WTC11 (cell line): ENCODE data around the gene CACNB4. TPM values are rescaled to one million over a fixed set of nuclear protein-coding genes. Genes with fewer than 3 reads are reported as not detected.

Experiments used
- ATAC-seq: fragments of 200-7000 bp; cut with Tn5 transposase; 2 replicates; pipeline ENCODE4 v1.10.0; 2021; ENCODE audit warnings: mild to moderate bottlenecking, moderate library complexity
- CTCF ChIA-PET: fragments of 300-600 bp; sonication (Branson Sonifier 250); formaldehyde crosslinking; loops from one replicate; lab custom pipeline; 2021; ENCODE audit warnings: antibody characterized with exemption; lab: Charles Lee
- POLR2A ChIA-PET: fragments of 350-600 bp; sonication (Branson Sonifier 250); formaldehyde crosslinking; loops from one replicate; lab custom pipeline; 2021; ENCODE audit warnings: antibody characterized with exemption; lab: Charles Lee
- DNase-seq: peaks from one replicate; pipeline ENCODE4 v3.0.0; 2021; ENCODE audit warnings: low spot score
- H3K27ac Mint-ChIP-seq: 2 replicates; pipeline ENCODE4 v1.8.0; 2021; ENCODE audit warnings: mixed read lengths
- H3K27me3 Mint-ChIP-seq: 2 replicates; pipeline ENCODE4 v1.8.0; 2021; ENCODE audit warnings: low read depth, mild to moderate bottlenecking, moderate library complexity, mixed read lengths
- H3K36me3 Mint-ChIP-seq: 2 replicates; pipeline ENCODE4 v1.8.0; 2021; ENCODE audit warnings: mixed read lengths
- H3K4me1 Mint-ChIP-seq: 2 replicates; pipeline ENCODE4 v1.8.0; 2022; ENCODE audit warnings: mixed read lengths
- H3K4me3 Mint-ChIP-seq: 2 replicates; pipeline ENCODE4 v1.8.0; 2021; ENCODE audit warnings: mild to moderate bottlenecking, moderate library complexity, mixed read lengths
- H3K9me3 Mint-ChIP-seq: 2 replicates; pipeline ENCODE4 v1.8.0; 2021; ENCODE audit warnings: mixed read lengths
- ATF3 ChIP-seq: sonication (generic); formaldehyde crosslinking; conservative IDR thresholded peaks from 2 replicates; pipeline ENCODE4 v1.8.1; 2022; ENCODE audit warnings: mild to moderate bottlenecking, missing genetic modification reagents
- CTCF ChIP-seq: fragments of 200-600 bp; IDR thresholded peaks from 2 replicates; pipeline ENCODE4 v1.8.0; 2022; ENCODE audit warnings: antibody characterized with exemption
- IRF2 ChIP-seq: sonication (generic); formaldehyde crosslinking; IDR thresholded peaks from 2 replicates; pipeline ENCODE4 v1.8.0; 2022; ENCODE audit warnings: low read depth, missing genetic modification reagents, borderline replicate concordance
- JUN ChIP-seq: sonication (generic); formaldehyde crosslinking; IDR thresholded peaks from 2 replicates; pipeline ENCODE4 v1.8.0; 2023; ENCODE audit warnings: mild to moderate bottlenecking, missing genetic modification reagents
- MXD4 ChIP-seq: fragments of 250-450 bp; sonication (Bioruptor Pico); IDR thresholded peaks from 2 replicates; pipeline ENCODE4 v1.8.0; 2021; ENCODE audit warnings: mild to moderate bottlenecking, moderate library complexity, borderline replicate concordance
- NFYB ChIP-seq: sonication (generic); formaldehyde crosslinking; conservative IDR thresholded peaks from 2 replicates; pipeline ENCODE4 v1.8.0; 2022; ENCODE audit warnings: low read depth, missing genetic modification reagents
- NR2C2 ChIP-seq: sonication (generic); formaldehyde crosslinking; IDR thresholded peaks from 2 replicates; pipeline ENCODE4 v1.8.0; 2022; ENCODE audit warnings: mild to moderate bottlenecking, missing genetic modification reagents
- PRDM15 ChIP-seq: sonication (generic); formaldehyde crosslinking; IDR thresholded peaks from 2 replicates; pipeline ENCODE4 v1.8.0; 2022; ENCODE audit warnings: missing genetic modification reagents
- SOX15 ChIP-seq: fragments of 250-450 bp; sonication (Bioruptor Pico); IDR thresholded peaks from 2 replicates; pipeline ENCODE4 v1.9.0; 2021; ENCODE audit warnings: mild to moderate bottlenecking
- STAT6 ChIP-seq: sonication (generic); formaldehyde crosslinking; conservative IDR thresholded peaks from 2 replicates; pipeline ENCODE4 v1.8.1; 2023; ENCODE audit warnings: mild to moderate bottlenecking, low read depth, missing genetic modification reagents, moderate library complexity
- USF1 ChIP-seq: sonication (generic); formaldehyde crosslinking; IDR thresholded peaks from 2 replicates; pipeline ENCODE4 v1.8.0; 2022; ENCODE audit warnings: mild to moderate bottlenecking, missing genetic modification reagents
- ZMAT4 ChIP-seq: fragments of 250-450 bp; sonication (Bioruptor Pico); IDR thresholded peaks from 2 replicates; pipeline ENCODE4 v1.9.0; 2021; ENCODE audit warnings: mild to moderate bottlenecking
- ZNF219 ChIP-seq: sonication (generic); formaldehyde crosslinking; IDR thresholded peaks from 2 replicates; pipeline ENCODE4 v1.8.0; 2023; ENCODE audit warnings: missing genetic modification reagents, mild to moderate bottlenecking, borderline replicate concordance
- ZNF232 ChIP-seq: sonication (generic); formaldehyde crosslinking; IDR thresholded peaks from 2 replicates; pipeline ENCODE4 v1.8.0; 2022; ENCODE audit warnings: mild to moderate bottlenecking, missing genetic modification reagents
- ZNF317 ChIP-seq: sonication (generic); formaldehyde crosslinking; IDR thresholded peaks from 2 replicates; pipeline ENCODE4 v1.8.1; 2023; ENCODE audit warnings: low read depth, mild to moderate bottlenecking, moderate library complexity, missing genetic modification reagents, borderline replicate concordance
- ZNF396 ChIP-seq: fragments of 250-450 bp; sonication (Bioruptor Pico); IDR thresholded peaks from 2 replicates; pipeline ENCODE4 v1.8.0; 2021; ENCODE audit warnings: mild to moderate bottlenecking, moderate library complexity, borderline replicate concordance
- ZNF416 ChIP-seq: fragments of 250-450 bp; sonication (Bioruptor Pico); IDR thresholded peaks from 2 replicates; pipeline ENCODE4 v1.9.0; 2021; ENCODE audit warnings: mild to moderate bottlenecking, inconsistent platforms
- ZSCAN18 ChIP-seq: fragments of 250-450 bp; sonication (Bioruptor Pico); IDR thresholded peaks from 2 replicates; pipeline ENCODE4 v2.1.2; 2022; ENCODE audit warnings: mild to moderate bottlenecking, moderate library complexity
- total RNA-seq: library from RNA; stranded (reverse); gene quantifications from 3 replicates; pipeline ENCODE4 v1.2.3, GENCODE V29; 2021

Gene CACNB4
- total RNA-seq, 1 experiment from 2014 or later = 4.7 TPM

GRCh38 chr2:151904807-151905206 is 194.0 kb downstream of the CACNB4 start:
- Mint-ChIP-seq H3K36me3 (no peaks in the 10 kb centered on the region), H3K4me1 (peaks cover 11% of the 10 kb centered on the region), H3K9me3 (peaks cover 4% of the 10 kb centered on the region; the same call in 1 of the 2 replicates), H3K27me3 (no peaks in the 10 kb centered on the region), H3K27ac (no peak overlapping the region), H3K4me3 (no peak overlapping the region)
- TF ChIP-seq SOX15 = no peak
- ChIA-PET POLR2A (no interaction called here), CTCF (interaction anchor here (1.4 kb wide), 1 partner anchor 121 kb away, joined by 3 read pairs; no protein-coding TSS in a partner anchor)
- ATAC-seq (no peak), DNase-seq (no peak)

GRCh38 chr2:151904021-151904420 is 194.8 kb downstream of the CACNB4 start:
- no peak for ATAC-seq
- no peaks in the 10 kb centered on the region for H3K27me3 Mint-ChIP-seq

GRCh38 chr2:151902829-151903228 is 196.0 kb downstream of the CACNB4 start:
- Mint-ChIP-seq H3K9me3 (no peaks in the 10 kb centered on the region), H3K4me3 (no peak overlapping the region), H3K4me1 (peaks cover 3% of the 10 kb centered on the region), H3K36me3 (no peaks in the 10 kb centered on the region), H3K27me3 (no peaks in the 10 kb centered on the region), H3K27ac (no peak overlapping the region)
- no peak for TF ChIP-seq IRF2 (CRISPR knock-in tag)
- no peak for TF ChIP-seq MXD4 (CRISPR knock-in tag)
- no peak for TF ChIP-seq ATF3 (CRISPR knock-in tag)
- no peak for TF ChIP-seq ZNF416 (CRISPR knock-in tag)
- no peak for TF ChIP-seq ZNF317 (CRISPR knock-in tag)
- no peak for TF ChIP-seq STAT6 (CRISPR knock-in tag)
- no peak for TF ChIP-seq ZSCAN18 (CRISPR knock-in tag)
- TF ChIP-seq USF1 (CRISPR knock-in tag) = no peak
- TF ChIP-seq ZNF219 (CRISPR knock-in tag) = no peak
- no peak for TF ChIP-seq PRDM15
- TF ChIP-seq NR2C2 (CRISPR knock-in tag) = no peak
- TF ChIP-seq ZNF396 = no peak
- TF ChIP-seq CTCF = no peak
- no peak for TF ChIP-seq JUN (CRISPR knock-in tag)
- ATAC-seq (no peak), DNase-seq (no peak)
- POLR2A ChIA-PET = no interaction called here
- CTCF ChIA-PET = no interaction called here

More at GRCh38 chr2:151904021-151904420, 194.8 kb downstream of the CACNB4 start:
- Mint-ChIP-seq H3K27ac (no peak overlapping the region), H3K4me1 (peaks cover 11% of the 10 kb centered on the region), H3K4me3 (no peak overlapping the region), H3K36me3 (no peaks in the 10 kb centered on the region), H3K9me3 (no peaks in the 10 kb centered on the region)
- ChIA-PET CTCF (interaction anchor here (0.6 kb wide), 1 partner anchor 8 kb away, joined by 3 read pairs; no protein-coding TSS in a partner anchor), POLR2A (no interaction called here)
- TF ChIP-seq NFYB (CRISPR knock-in tag) = no peak
- TF ChIP-seq ZNF232 (CRISPR knock-in tag) = no peak
- TF ChIP-seq ZMAT4 = no peak
- DNase-seq = no peak
